GM19372 (cell line): ENCODE data around the gene SMG6.
"Not testable (repeated sequence)": the region's sequence is repeated elsewhere in the genome, so short reads cannot be mapped to it uniquely, and the experiment has no call there.

Experiments used
- ATAC-seq: cut with Tn5 transposase; IDR thresholded peaks from one replicate; pipeline ENCODE4 v1.9.1; 2021; ENCODE audit warnings: mild to moderate bottlenecking, low read depth, moderate library complexity; ENCODE audit not compliant: unreplicated experiment

The SMG6 gene

GRCh38 chr17:2155573-2155972 lies 148.0 kb downstream of the SMG6 start:
- ATAC-seq = no peak

GRCh38 chr17:2151358-2152033 lies 152.1 kb downstream of the SMG6 start:
- no peak for ATAC-seq

GRCh38 chr17:2150806-2151205 lies 152.8 kb downstream of the SMG6 start:
- no peak for ATAC-seq

- ATAC-seq = no peak
Observed at GRCh38 chr17:2149934-2150333, 153.7 kb downstream of the SMG6 start.

- no peak for ATAC-seq
Observed at GRCh38 chr17:2146132-2146871, 157.3 kb downstream of the SMG6 start.

GRCh38 chr17:2144701-2145100 lies 158.9 kb downstream of the SMG6 start:
- no peak for ATAC-seq

GRCh38 chr17:2143332-2143731 lies 160.3 kb downstream of the SMG6 start:
- no peak for ATAC-seq

GRCh38 chr17:2142682-2143081 lies 160.9 kb downstream of the SMG6 start:
- ATAC-seq = not testable (repeated sequence)

- ATAC-seq = no peak
Observed at GRCh38 chr17:2140683-2141082, 162.9 kb downstream of the SMG6 start.

GRCh38 chr17:2138761-2139160 lies 164.8 kb downstream of the SMG6 start:
- ATAC-seq = no peak

- ATAC-seq = no peak
Observed at GRCh38 chr17:2138318-2138717, 165.3 kb downstream of the SMG6 start.

GRCh38 chr17:2137342-2138098 lies 166.1 kb downstream of the SMG6 start:
- ATAC-seq = no peak

- ATAC-seq = no peak
Observed at GRCh38 chr17:2136241-2136640, 167.3 kb downstream of the SMG6 start.

GRCh38 chr17:2128011-2128410 lies 175.6 kb downstream of the SMG6 start:
- ATAC-seq = no peak

GRCh38 chr17:2125013-2125535 lies 178.5 kb downstream of the SMG6 start:
- no peak for ATAC-seq

GRCh38 chr17:2124391-2124790 lies 179.2 kb downstream of the SMG6 start:
- ATAC-seq = no peak

GRCh38 chr17:2123375-2124251 lies 180.0 kb downstream of the SMG6 start:
- no peak for ATAC-seq

- no peak for ATAC-seq
Observed at GRCh38 chr17:2122641-2123302, 180.8 kb downstream of the SMG6 start.

GRCh38 chr17:2120586-2121335 lies 182.8 kb downstream of the SMG6 start:
- no peak for ATAC-seq
